KMS-11 (cell line): ENCODE results near the gene TLX3.

Experiments
- H2AFZ ChIP-seq: fragments of 200-600 bp; sonication (generic); 2 replicates; pipeline ENCODE4 v1.6.1; 2016; ENCODE audit warnings: antibody characterized with exemption, mixed run types, low read depth
- H3K27ac ChIP-seq: fragments of 200-600 bp; sonication (generic); 2 replicates; pipeline ENCODE4 v1.6.1; 2016; ENCODE audit warnings: mild to moderate bottlenecking, mixed run types
- H3K27me3 ChIP-seq: fragments of 200-600 bp; sonication (generic); 2 replicates; pipeline ENCODE4 v1.6.1; 2017; ENCODE audit warnings: mild to moderate bottlenecking, low read depth, mixed run types, moderate library complexity; ENCODE audit not compliant: insufficient read depth
- H3K36me3 ChIP-seq: fragments of 200-600 bp; sonication (generic); 2 replicates; pipeline ENCODE4 v1.6.1; 2017; ENCODE audit warnings: mild to moderate bottlenecking, mixed run types; ENCODE audit not compliant: insufficient read depth
- H3K4me1 ChIP-seq: fragments of 200-600 bp; sonication (generic); 2 replicates; pipeline ENCODE4 v1.6.1; 2016; ENCODE audit warnings: mild to moderate bottlenecking, low read depth, mixed run types; ENCODE audit not compliant: poor library complexity, severe bottlenecking
- H3K4me2 ChIP-seq: fragments of 200-600 bp; sonication (generic); 2 replicates; pipeline ENCODE4 v1.7.0; 2016; ENCODE audit warnings: mild to moderate bottlenecking, mixed run types
- H3K4me3 ChIP-seq: fragments of 200-600 bp; sonication (generic); IDR thresholded peaks from 2 replicates; pipeline ENCODE4 v1.6.1; 2017; ENCODE audit warnings: low read depth, low read length, mixed read lengths; ENCODE audit not compliant: insufficient read depth
- H3K79me2 ChIP-seq: fragments of 200-600 bp; sonication (generic); 2 replicates; pipeline ENCODE4 v1.6.1; 2016; ENCODE audit warnings: low read depth, mixed run types; ENCODE audit not compliant: insufficient read depth
- H3K9ac ChIP-seq: fragments of 200-600 bp; sonication (generic); 2 replicates; pipeline ENCODE4 v1.6.1; 2016; ENCODE audit warnings: mild to moderate bottlenecking, mixed run types
- H4K20me1 ChIP-seq: fragments of 200-600 bp; sonication (generic); 2 replicates; pipeline ENCODE4 v1.6.1; 2016; ENCODE audit warnings: mild to moderate bottlenecking, mixed run types; ENCODE audit not compliant: insufficient read depth
- TF ChIP-seq, protein P1 (sequence below): fragments of 200-600 bp; sonication (generic); conservative IDR thresholded peaks from 2 replicates; pipeline ENCODE4 v1.6.1; 2017; ENCODE audit warnings: low read depth, mild to moderate bottlenecking, antibody characterized with exemption, low read length, moderate library complexity, mixed read lengths

TLX3 gene

DNA sequence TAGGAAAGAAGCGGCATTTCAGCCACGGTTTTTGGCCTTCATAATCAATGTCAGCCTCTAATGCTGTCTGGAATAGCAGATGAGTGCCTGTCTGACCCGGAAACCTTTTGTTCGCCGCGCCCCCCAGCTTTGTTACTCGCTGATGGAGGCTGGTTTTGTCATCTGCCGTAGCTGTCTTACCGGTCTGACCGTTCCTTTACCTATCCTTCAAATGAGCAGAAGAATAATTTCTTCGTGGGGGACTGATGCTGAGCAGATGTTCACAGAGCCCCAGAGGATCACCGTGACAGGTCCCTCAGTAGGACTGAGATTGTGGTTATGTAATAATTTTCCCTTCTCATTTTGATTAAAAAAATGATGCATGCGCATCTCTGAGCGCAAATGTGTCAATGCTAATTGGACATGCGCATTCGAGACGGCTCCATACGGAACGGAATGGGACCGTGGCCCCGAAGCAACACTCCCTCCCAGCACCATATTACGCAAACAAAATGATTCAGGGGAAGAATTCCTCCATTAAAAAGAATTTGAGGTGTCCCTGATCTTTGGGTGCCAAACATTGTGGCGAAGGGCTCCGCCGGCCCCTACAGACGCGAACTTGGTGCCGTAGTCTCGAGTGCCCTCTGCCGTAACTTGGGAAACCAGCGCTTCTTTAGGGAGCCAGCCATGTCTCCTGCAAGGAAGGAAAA, 27.6 kb downstream of the TLX3 start:
- Histone ChIP-seq H3K9ac (no peak overlapping the region), H3K4me1 (no peaks in the 10 kb centered on the region), H3K4me2 (no peak overlapping the region), H4K20me1 (no peaks in the 10 kb centered on the region), H3K27me3 (no peaks in the 10 kb centered on the region), H3K36me3 (no peaks in the 10 kb centered on the region), H2AFZ (no peak overlapping the region), H3K79me2 (no peaks in the 10 kb centered on the region), H3K4me3 (no peak overlapping the region), H3K27ac (no peak overlapping the region)
- TF ChIP-seq, protein P1, sequence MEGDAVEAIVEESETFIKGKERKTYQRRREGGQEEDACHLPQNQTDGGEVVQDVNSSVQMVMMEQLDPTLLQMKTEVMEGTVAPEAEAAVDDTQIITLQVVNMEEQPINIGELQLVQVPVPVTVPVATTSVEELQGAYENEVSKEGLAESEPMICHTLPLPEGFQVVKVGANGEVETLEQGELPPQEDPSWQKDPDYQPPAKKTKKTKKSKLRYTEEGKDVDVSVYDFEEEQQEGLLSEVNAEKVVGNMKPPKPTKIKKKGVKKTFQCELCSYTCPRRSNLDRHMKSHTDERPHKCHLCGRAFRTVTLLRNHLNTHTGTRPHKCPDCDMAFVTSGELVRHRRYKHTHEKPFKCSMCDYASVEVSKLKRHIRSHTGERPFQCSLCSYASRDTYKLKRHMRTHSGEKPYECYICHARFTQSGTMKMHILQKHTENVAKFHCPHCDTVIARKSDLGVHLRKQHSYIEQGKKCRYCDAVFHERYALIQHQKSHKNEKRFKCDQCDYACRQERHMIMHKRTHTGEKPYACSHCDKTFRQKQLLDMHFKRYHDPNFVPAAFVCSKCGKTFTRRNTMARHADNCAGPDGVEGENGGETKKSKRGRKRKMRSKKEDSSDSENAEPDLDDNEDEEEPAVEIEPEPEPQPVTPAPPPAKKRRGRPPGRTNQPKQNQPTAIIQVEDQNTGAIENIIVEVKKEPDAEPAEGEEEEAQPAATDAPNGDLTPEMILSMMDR: no peak

DNA sequence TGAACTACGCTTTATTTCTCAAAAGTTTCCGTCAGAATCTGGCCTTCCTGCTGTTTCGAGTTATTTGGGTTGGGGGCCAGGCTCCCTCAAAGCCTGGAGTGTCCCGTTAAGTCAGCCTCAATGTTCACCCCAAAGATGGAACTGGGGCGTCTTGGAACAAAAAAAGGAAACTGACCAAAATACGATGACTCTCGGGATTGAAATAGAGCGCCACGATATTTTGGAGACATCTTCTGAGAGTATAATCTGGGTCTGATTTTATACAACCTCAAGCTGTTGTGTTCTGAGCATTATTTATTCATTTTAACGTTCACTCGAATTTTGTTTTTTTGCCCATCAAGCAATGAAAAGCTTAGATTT, 28.1 kb downstream of the TLX3 start:
- Histone ChIP-seq H3K79me2 (no peaks in the 10 kb centered on the region), H3K27me3 (no peaks in the 10 kb centered on the region), H3K27ac (no peak overlapping the region), H3K4me2 (no peak overlapping the region), H3K4me3 (no peak overlapping the region), H3K9ac (no peak overlapping the region), H3K4me1 (no peaks in the 10 kb centered on the region), H2AFZ (no peak overlapping the region), H3K36me3 (no peaks in the 10 kb centered on the region), H4K20me1 (no peaks in the 10 kb centered on the region)
- TF ChIP-seq, protein P1: no peak

DNA sequence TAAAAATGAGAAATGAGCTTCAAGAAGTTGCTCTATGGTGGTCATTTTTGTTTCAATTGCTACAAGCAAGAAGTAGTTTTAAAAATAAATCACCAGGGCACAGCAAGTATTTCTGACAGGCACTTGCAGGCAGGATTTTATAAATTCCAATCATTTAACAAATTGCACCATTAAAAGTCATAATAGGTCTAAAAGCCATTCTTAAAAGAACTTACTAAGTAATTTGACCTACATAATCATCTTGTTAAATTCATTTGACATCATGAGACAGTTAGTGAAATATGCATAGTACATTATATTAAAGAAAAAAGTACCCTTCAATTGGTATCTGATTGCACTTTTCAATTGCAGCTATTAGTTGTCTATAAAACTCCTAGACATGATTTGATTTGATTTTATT, 31.0 kb downstream of the TLX3 start:
- no peak overlapping the region for H2AFZ ChIP-seq
- H4K20me1 ChIP-seq: no peaks in the 10 kb centered on the region
- H3K4me2 ChIP-seq: no peak overlapping the region
- no peak overlapping the region for H3K9ac ChIP-seq
- TF ChIP-seq, protein P1: no peak
- no peak overlapping the region for H3K27ac ChIP-seq
- H3K79me2 ChIP-seq: no peaks in the 10 kb centered on the region
- H3K4me3 ChIP-seq: no peak overlapping the region
- H3K4me1 ChIP-seq: no peaks in the 10 kb centered on the region
- H3K36me3 ChIP-seq: no peaks in the 10 kb centered on the region
- H3K27me3 ChIP-seq: no peaks in the 10 kb centered on the region

DNA sequence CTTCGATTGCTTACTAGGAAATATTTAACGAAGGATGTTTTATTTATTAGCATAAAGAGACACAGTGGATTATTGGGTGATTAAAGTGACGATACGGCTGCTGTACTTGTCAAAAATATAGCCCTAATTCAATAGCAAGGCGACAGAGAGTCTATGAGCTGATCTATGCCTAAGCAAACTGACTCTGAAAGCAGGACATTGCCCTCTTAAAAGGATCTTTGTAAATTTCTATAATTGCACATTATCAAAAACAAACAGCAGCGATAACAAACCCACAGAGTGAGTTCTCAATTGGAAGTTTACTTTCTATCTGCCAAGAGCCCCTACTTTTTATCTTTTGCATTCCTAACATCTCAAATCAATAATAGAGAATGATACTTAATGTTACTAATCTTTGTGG, 31.4 kb downstream of the TLX3 start:
- Histone ChIP-seq H3K4me1 (no peaks in the 10 kb centered on the region), H4K20me1 (no peaks in the 10 kb centered on the region), H3K79me2 (no peaks in the 10 kb centered on the region), H3K4me2 (no peak overlapping the region), H3K9ac (no peak overlapping the region), H2AFZ (no peak overlapping the region), H3K27ac (no peak overlapping the region), H3K27me3 (no peaks in the 10 kb centered on the region), H3K4me3 (no peak overlapping the region), H3K36me3 (no peaks in the 10 kb centered on the region)
- TF ChIP-seq, protein P1: no peak
